ENCODE measurements around the gene ZNF26.
"Not testable (repeated sequence)": the region's sequence is repeated elsewhere in the genome, so short reads cannot be mapped to it uniquely, and the experiment has no call there.

The ZNF26 gene

GRCh38 chr12:132986001-132986884 lies at the start of gene ZNF26:
TSS of gene ZNF26 (plus strand) at chr12:132986367. CDS start at chr12:132986841, 474 bp downstream.
- peak; percentile 95 for DNase-seq (ENCODE audit: low spot score)
- peak; percentile 83 for FAIRE-seq

GRCh38 chr12:132936921-132937320 lies 49.2 kb upstream of the ZNF26 start:
- not testable (repeated sequence) for DNase-seq (ENCODE audit: low spot score); FAIRE-seq

GRCh38 chr12:132937476-132937875 lies 48.7 kb upstream of the ZNF26 start:
- DNase-seq (ENCODE audit: low spot score) (no peak), FAIRE-seq (no peak)

- FAIRE-seq; DNase-seq (ENCODE audit: low spot score): not testable (repeated sequence)
Observed at GRCh38 chr12:132938807-132939206, 47.4 kb upstream of the ZNF26 start.

GRCh38 chr12:132940071-132940719 lies 46.0 kb upstream of the ZNF26 start:
- no peak for DNase-seq (ENCODE audit: low spot score)
- no peak for FAIRE-seq

- DNase-seq (ENCODE audit: low spot score) = no peak
- FAIRE-seq = no peak
Observed at GRCh38 chr12:132941336-132941954, 44.7 kb upstream of the ZNF26 start.

- FAIRE-seq (no peak), DNase-seq (ENCODE audit: low spot score) (no peak)
Observed at GRCh38 chr12:132942611-132943010, 43.6 kb upstream of the ZNF26 start.

GRCh38 chr12:132945806-132946205 lies 40.4 kb upstream of the ZNF26 start:
- FAIRE-seq = no peak
- DNase-seq (ENCODE audit: low spot score) = no peak

- no peak for DNase-seq (ENCODE audit: low spot score)
- no peak for FAIRE-seq
Observed at GRCh38 chr12:132946246-132946820, 39.8 kb upstream of the ZNF26 start.

- FAIRE-seq = no peak
Observed at GRCh38 chr12:132948146-132949066, 37.8 kb upstream of the ZNF26 start.

GRCh38 chr12:132949936-132950837 lies 36.0 kb upstream of the ZNF26 start:
- FAIRE-seq (no peak), DNase-seq (ENCODE audit: low spot score) (no peak)

More at GRCh38 chr12:132948146-132949066, 37.8 kb upstream of the ZNF26 start:
- no peak for DNase-seq (ENCODE audit: low spot score)

GRCh38 chr12:132950844-132951535 lies 35.2 kb upstream of the ZNF26 start:
- no peak for DNase-seq (ENCODE audit: low spot score)
- FAIRE-seq = no peak

GRCh38 chr12:132951649-132952048 lies 34.5 kb upstream of the ZNF26 start:
- DNase-seq (ENCODE audit: low spot score) (no peak), FAIRE-seq (peak; percentile 99)

GRCh38 chr12:132952371-132953162 lies 33.6 kb upstream of the ZNF26 start:
- no peak for FAIRE-seq
- no peak for DNase-seq (ENCODE audit: low spot score)

GRCh38 chr12:132953163-132953425 lies 33.1 kb upstream of the ZNF26 start:
- no peak for DNase-seq (ENCODE audit: low spot score)
- FAIRE-seq = no peak

GRCh38 chr12:132953771-132954170 lies 32.4 kb upstream of the ZNF26 start:
- no peak for FAIRE-seq

GRCh38 chr12:132954471-132955048 lies 31.6 kb upstream of the ZNF26 start:
- peak; percentile 10 for DNase-seq (ENCODE audit: low spot score)
- FAIRE-seq = no peak

More at GRCh38 chr12:132953771-132954170, 32.4 kb upstream of the ZNF26 start:
- no peak for DNase-seq (ENCODE audit: low spot score)
